K562 (cell line): ENCODE data around the gene ASIC1. TPM values are rescaled to one million over a fixed set of nuclear protein-coding genes. Genes with fewer than 3 reads are reported as not detected.
"Not testable (repeated sequence)": the region's sequence is repeated elsewhere in the genome, so short reads cannot be mapped to it uniquely, and the experiment has no call there.

Experiments used
- ATAC-seq: fragments of 200-7000 bp; cut with Tn5 transposase; 3 replicates; pipeline ENCODE4 v1.9.1; 2020; ENCODE audit warnings: moderate library complexity
- BruUV-seq: library from RNA; stranded (reverse); fragments of 400-500 nt; replicated peaks from 2 replicates; lab custom pipeline; 2021; lab: Mats Ljungman, UMichigan
- CTCF ChIA-PET: fragments of 300-600 bp; formaldehyde crosslinking; extraction: SDS; loops from one replicate; lab custom pipeline; 2021; ENCODE audit warnings: low intra/inter-chr PET ratio; lab: Yijun Ruan, JAX
- POLR2A ChIA-PET: fragments of 300-600, 350-650 bp; sonication (Branson Sonifier 250); formaldehyde crosslinking; extraction: SDS; loops from one replicate; lab custom pipeline; 2021; ENCODE audit warnings: antibody characterized with exemption, inconsistent platforms; lab: Yijun Ruan, JAX
- DNase-seq, 4 experiments: peaks; one replicate each; pipeline versions ENCODE4 v3.0.0 to v3.0.0-alpha.2; 2011 to 2018; ENCODE audit warnings: low spot score in 3 of 4, mixed read lengths in 3 of 4; ENCODE audit errors: extremely low read depth in 1 of 4
- FAIRE-seq: peaks from 2 replicates; lab custom pipeline; 2011; peaks lifted over from hg19 to GRCh38; lab: Jason Lieb, UNC
- H2AFZ ChIP-seq: 2 replicates; pipeline ENCODE4 v1.6.0; 2011; ENCODE audit warnings: low read depth, low read length, control low read depth, inconsistent platforms
- H3K27ac ChIP-seq: fragments of 200-600 bp; 3 replicates; pipeline ENCODE4 v1.8.0; 2011; ENCODE audit warnings: low read depth, mild to moderate bottlenecking, control low read depth, inconsistent platforms, low read length, moderate library complexity, mixed read lengths; ENCODE audit errors: extremely low read depth
- H3K27me3 ChIP-seq, 2 experiments: fragments of 300-600 bp in 1 of 2; 2 replicates in 1 of 2; 3 replicates in 1 of 2; pipeline versions ENCODE4 v1.6.0 to v1.8.0; 2011; ENCODE audit warnings: inconsistent platforms in 2 of 2, low read length in 2 of 2, mild to moderate bottlenecking in 1 of 2, mixed read lengths in 1 of 2, moderate library complexity in 1 of 2; ENCODE audit not compliant: control insufficient read depth in 2 of 2, insufficient read depth in 2 of 2
- H3K36me3 ChIP-seq: fragments of 300-600 bp; 3 replicates; pipeline ENCODE4 v1.8.0; 2011; ENCODE audit warnings: mild to moderate bottlenecking, low read length, inconsistent platforms; ENCODE audit not compliant: control insufficient read depth, insufficient read depth
- H3K4me1 ChIP-seq, 2 experiments: fragments of 200-600 bp in 1 of 2; replicated peaks in 1 of 2; 2 replicates in 1 of 2; 3 replicates in 1 of 2; pipeline versions ENCODE4 v1.5.1 to v1.8.0; 2011; ENCODE audit warnings: inconsistent platforms in 2 of 2, low read length in 2 of 2, mild to moderate bottlenecking in 1 of 2, mixed read lengths in 1 of 2, moderate library complexity in 1 of 2; ENCODE audit not compliant: control insufficient read depth in 2 of 2, insufficient read depth in 2 of 2
- H3K4me2 ChIP-seq: 2 replicates; pipeline ENCODE4 v1.6.1; 2011; ENCODE audit warnings: low read length, control low read depth, inconsistent platforms, mixed read lengths; ENCODE audit not compliant: insufficient read depth
- H3K4me3 ChIP-seq: fragments of 200-600 bp; sonication (generic), shearing (Covaris generic); 2 replicates; pipeline ENCODE4 v1.5.1; 2016; ENCODE audit warnings: control low read depth, inconsistent platforms
- H3K79me2 ChIP-seq: fragments of 200-600 bp; 3 replicates; pipeline ENCODE4 v1.8.0; 2011; ENCODE audit warnings: low read length, inconsistent platforms; ENCODE audit not compliant: control insufficient read depth, insufficient read depth
- H3K9ac ChIP-seq, 2 experiments: 2 replicates each; pipeline versions ENCODE4 v1.6.0 to v1.6.1; 2011; ENCODE audit warnings: low read depth in 2 of 2, low read length in 2 of 2, control low read depth in 1 of 2, inconsistent platforms in 1 of 2, mild to moderate bottlenecking in 1 of 2, mixed read lengths in 1 of 2; ENCODE audit not compliant: insufficient read depth in 1 of 2
- H3K9me1 ChIP-seq: one replicate; pipeline ENCODE4 v1.6.0; 2011; ENCODE audit warnings: inconsistent platforms, mild to moderate bottlenecking, low read length, moderate library complexity; ENCODE audit not compliant: control insufficient read depth, insufficient read depth
- H3K9me3 ChIP-seq: replicated peaks from 2 replicates; pipeline ENCODE4 v1.5.1; 2011; ENCODE audit warnings: low read depth, low read length, inconsistent platforms; ENCODE audit not compliant: control insufficient read depth, insufficient read depth
- H4K20me1 ChIP-seq: replicated peaks from 2 replicates; pipeline ENCODE4 v1.6.1; 2011; ENCODE audit warnings: low read length, inconsistent platforms, mixed read lengths; ENCODE audit not compliant: control insufficient read depth, insufficient read depth
- CEBPB ChIP-seq: fragments of 450-650 bp; IDR thresholded peaks from 2 replicates; pipeline ENCODE4 v1.6.1; 2016; ENCODE audit warnings: missing genetic modification characterization, missing compliant biosample characterization
- L3MBTL2 ChIP-seq: fragments of 450-650 bp; IDR thresholded peaks from 2 replicates; pipeline ENCODE4 v1.6.1; 2016; ENCODE audit warnings: mild to moderate bottlenecking, moderate library complexity
- MEIS2 ChIP-seq: fragments of 450-650 bp; IDR thresholded peaks from 2 replicates; pipeline ENCODE4 v1.6.1; 2014; ENCODE audit warnings: mild to moderate bottlenecking; ENCODE audit not compliant: partially characterized antibody
- MNT ChIP-seq, 2 experiments: fragments of 450-650 bp; conservative IDR thresholded peaks; 2 replicates each; pipeline ENCODE4 v1.6.1; 2017; ENCODE audit warnings: mild to moderate bottlenecking in 2 of 2, moderate library complexity in 2 of 2
- ZBTB11 ChIP-seq, 3 experiments: fragments of 200-800 bp in 1 of 3; fragments of 250-450 bp in 1 of 3; fragments of 450-650 bp in 1 of 3; sonication (Bioruptor Pico) in 1 of 3; sonication (Bioruptor generic) in 1 of 3; formaldehyde crosslinking in 1 of 3; IDR thresholded peaks; 2 replicates each; pipeline versions ENCODE4 v1.6.1 to v1.8.0; 2016 to 2022; ENCODE audit warnings: mild to moderate bottlenecking in 2 of 3, missing genetic modification characterization in 2 of 3, missing compliant biosample characterization in 1 of 3, moderate library complexity in 1 of 3
- ZBTB33 ChIP-seq: sonication (generic); formaldehyde crosslinking; IDR thresholded peaks from 2 replicates; pipeline ENCODE4 v1.8.1; 2023; ENCODE audit warnings: mild to moderate bottlenecking, missing genetic modification reagents
- ZNF232 ChIP-seq: sonication (generic); formaldehyde crosslinking; IDR thresholded peaks from 2 replicates; pipeline ENCODE4 v1.8.0; 2022; ENCODE audit warnings: mild to moderate bottlenecking, missing genetic modification reagents
- ZNF586 ChIP-seq: fragments of 450-650 bp; formaldehyde crosslinking; conservative IDR thresholded peaks from 2 replicates; pipeline ENCODE4 v1.4.0; 2020; ENCODE audit warnings: mild to moderate bottlenecking, moderate library complexity
- WGBS: fragments of 100-300 bp; shearing (Covaris generic); methylation state at CpG from one replicate; pipeline ENCODE4 v1.1.6; 2016; ENCODE audit warnings: low coverage, mixed read lengths; ENCODE audit not compliant: insufficient coverage; ENCODE audit errors: missing lambda C conversion rate; 5-methylcytosine and 5-hydroxymethylcytosine counted together
- in situ Hi-C: fragments of 300-500 bp; cut with MboI; formaldehyde crosslinking; loops from 4 replicates; pipeline ENCODE4 v1.15.0; 2018; ENCODE audit warnings: inconsistent platforms, mixed read lengths
- intact Hi-C: fragments of 100-400 bp; cut with micrococcal nuclease; formaldehyde crosslinking; loops from 2 replicates; pipeline ENCODE4 v1.14.2; 2022
- polyA plus RNA-seq, 8 experiments: library from polyadenylated mRNA; depleted of rRNA in 4 of 8; stranded (reverse) in 5 of 8; unstranded in 3 of 8; fragments of >200 nt; fragmentation: Nextera tagmentation in 2 of 8; fragmentation: Illumina TruSeq in 1 of 8; extraction: Ambion mirVana in 2 of 8; extraction: Trizol in 1 of 8; gene quantifications; 2 replicates each; pipeline versions ENCODE4 v1.2.1 to v1.2.3, GENCODE V29; 2011 to 2014; ENCODE audit warnings: inconsistent platforms in 1 of 8, missing spikeins in 1 of 8
- total RNA-seq, 7 experiments: library from RNA; depleted of rRNA in 6 of 7; stranded (reverse); fragments of >200 nt in 6 of 7; fragmentation: Illumina TruSeq in 2 of 7; extraction: Trizol in 2 of 7; gene quantifications; 2 replicates each; pipeline versions ENCODE4 v1.2.1 to v1.2.3, GENCODE V29; 2011 to 2021; ENCODE audit warnings: low replicate concordance in 1 of 7

ASIC1 gene
- total and polyA plus RNA-seq, 9 of the 15 experiments (the other 6 are each of a cell fraction or from before 2014, with no cell fraction given), result 0.01 to 1.7 (median 0.45) TPM

GRCh38 chr12:50030449-50030848 lies 26.9 kb upstream of the ASIC1 start:
- BruUV-seq, H3K4me2 ChIP-seq, H3K27ac ChIP-seq, H3K9me3 ChIP-seq, H4K20me1 ChIP-seq, H3K27me3 ChIP-seq, CTCF ChIA-PET, ATAC-seq, in situ Hi-C loops, H2AFZ ChIP-seq, intact Hi-C loops, H3K9me1 ChIP-seq, DNase-seq, H3K9ac ChIP-seq, H3K4me3 ChIP-seq, FAIRE-seq, H3K36me3 ChIP-seq, H3K79me2 ChIP-seq: not testable (repeated sequence)
- WGBS, result 57% methylated on average over 9 of the region's 9 CpGs
- POLR2A ChIA-PET, result interaction anchor here (1.1 to 1.6 kb wide), 2 partner anchors 9 to 204 kb away, joined by 4 to 5 read pairs; no protein-coding TSS in a partner anchor
- H3K4me1 ChIP-seq, result peaks cover 7 to 12% of the 10 kb centered on the region in 2 experiments; a peak in 3 of 5 replicates
- TF ChIP-seq ZBTB33 (CRISPR knock-in tag), result peak; percentile 88
- peak; percentile 60 for TF ChIP-seq CEBPB
- 0 out of 2 replicates have a peak, but pooled peaks have one; percentile 21 for TF ChIP-seq L3MBTL2

GRCh38 chr12:50032515-50032853 lies 24.9 kb upstream of the ASIC1 start:
- ChIA-PET POLR2A (no interaction called here), CTCF (no interaction called here)
- intact Hi-C loops (no loop called here), in situ Hi-C loops (no loop called here)
- Histone ChIP-seq H3K27me3 (no peaks in the 10 kb centered on the region; a peak in 1 of 5 replicates), H3K79me2 (no peaks in the 10 kb centered on the region), H2AFZ (peak overlapping the region; percentile 80; the same call in 1 of the 2 replicates), H3K4me1 (peaks cover 2 to 12% of the 10 kb centered on the region in 2 experiments; a peak in 2 of 5 replicates), H3K9me3 (no peaks in the 10 kb centered on the region), H3K9ac (peak overlapping the region in 1 of 2 experiments; percentile 58; a peak in 2 of 4 replicates), H3K4me2 (no peak overlapping the region), H3K9me1 (no peaks in the 10 kb centered on the region), H3K27ac (no peak overlapping the region), H3K4me3 (no peak overlapping the region), H3K36me3 (no peaks in the 10 kb centered on the region), H4K20me1 (no peaks in the 10 kb centered on the region)
- no peak for ATAC-seq
- BruUV-seq, result no TSS peak
- WGBS, result 50% methylated on average over 1 of the region's 21 CpGs
- FAIRE-seq, result no peak
- no peak for DNase-seq
- TF ChIP-seq MNT (conservative IDR thresholded peaks at IDR 0.05) (no peak), ZNF232 (CRISPR knock-in tag) (no peak), ZBTB11 (CRISPR knock-in tag; IDR thresholded peaks at IDR 0.05) (no peak), ZNF586 (no peak), MEIS2 (no peak)
